HFFc6 (cell line): ENCODE measurements around the gene DNAJB8. TPM values are rescaled to one million over a fixed set of nuclear protein-coding genes. Genes with fewer than 3 reads are reported as not detected.

Source experiments
- DNase-seq: peaks from one replicate; pipeline ENCODE4 v3.0.0-alpha.2; 2018
- H3K27ac Mint-ChIP-seq: 2 replicates; pipeline ENCODE4 v1.8.0; 2020; ENCODE audit warnings: mild to moderate bottlenecking, mixed read lengths
- H3K27me3 Mint-ChIP-seq: 2 replicates; pipeline ENCODE4 v1.8.0; 2021; ENCODE audit warnings: mild to moderate bottlenecking, moderate library complexity, mixed read lengths; ENCODE audit not compliant: insufficient read depth
- H3K36me3 Mint-ChIP-seq: 2 replicates; pipeline ENCODE4 v1.8.0; 2021; ENCODE audit warnings: low read depth, mixed read lengths
- H3K4me1 Mint-ChIP-seq: 2 replicates; pipeline ENCODE4 v1.8.0; 2020; ENCODE audit warnings: low read depth, mixed read lengths
- H3K4me3 Mint-ChIP-seq: 2 replicates; pipeline ENCODE4 v1.8.0; 2020; ENCODE audit warnings: mild to moderate bottlenecking, moderate library complexity, mixed read lengths
- H3K9me3 Mint-ChIP-seq: 2 replicates; pipeline ENCODE4 v1.8.0; 2020; ENCODE audit warnings: mild to moderate bottlenecking, mixed read lengths
- CTCF ChIP-seq: fragments of 200-600 bp; sonication (generic); IDR thresholded peaks from 2 replicates; pipeline ENCODE4 v1.5.0; 2021; ENCODE audit warnings: antibody characterized with exemption, mild to moderate bottlenecking
- total RNA-seq, 6 experiments: library from RNA; stranded (reverse); fragmentation: NEBNext Ultra II Directional; extraction: Animal tissue kit (Norgen Biotek cat#: 25700); gene quantifications; 2 replicates in 1 of 6; 3 replicates in 5 of 6; pipeline ENCODE4 v1.2.3, GENCODE V29; 2021

Gene DNAJB8
- total RNA-seq, 6 experiments from 2014 or later, result not detected

GRCh38 chr3:128485282-128486204 lies 18.9 kb upstream of the DNAJB8 start:
- Mint-ChIP-seq H3K9me3 (no peaks in the 10 kb centered on the region), H3K27ac (peak overlapping the region; percentile 97), H3K4me3 (peak overlapping the region; percentile 100), H3K4me1 (peaks cover 40% of the 10 kb centered on the region), H3K36me3 (peaks cover 44% of the 10 kb centered on the region), H3K27me3 (peaks cover 7% of the 10 kb centered on the region)
- TF ChIP-seq CTCF, result no peak
- no peak for DNase-seq

- Mint-ChIP-seq H3K9me3 (no peaks in the 10 kb centered on the region), H3K27ac (peak overlapping the region; percentile 97), H3K27me3 (peaks cover 7% of the 10 kb centered on the region), H3K4me1 (peaks cover 40% of the 10 kb centered on the region), H3K36me3 (peaks cover 47% of the 10 kb centered on the region), H3K4me3 (peak overlapping the region; percentile 100)
- TF ChIP-seq CTCF, result no peak
- DNase-seq, result no peak
Observed at GRCh38 chr3:128484404-128485281, 18.0 kb upstream of the DNAJB8 start.

GRCh38 chr3:128483657-128484403 lies 17.1 kb upstream of the DNAJB8 start:
- no peak for TF ChIP-seq CTCF
- Mint-ChIP-seq H3K4me3 (peak overlapping the region; percentile 100), H3K27ac (peak overlapping the region; percentile 97), H3K9me3 (no peaks in the 10 kb centered on the region), H3K4me1 (peaks cover 40% of the 10 kb centered on the region), H3K27me3 (peaks cover 7% of the 10 kb centered on the region), H3K36me3 (peaks cover 53% of the 10 kb centered on the region)
- DNase-seq, result no peak

- peak; percentile 50 for TF ChIP-seq CTCF
- Mint-ChIP-seq H3K36me3 (peaks cover 62% of the 10 kb centered on the region), H3K4me3 (peak overlapping the region; percentile 100), H3K4me1 (peaks cover 40% of the 10 kb centered on the region), H3K9me3 (no peaks in the 10 kb centered on the region), H3K27me3 (peaks cover 7% of the 10 kb centered on the region), H3K27ac (peak overlapping the region; percentile 97)
- DNase-seq, result peak; percentile 93
Observed at GRCh38 chr3:128482666-128483656, 16.3 kb upstream of the DNAJB8 start.
